ENCODE data around the gene CRYBB3. TPM values are rescaled to one million over a fixed set of nuclear protein-coding genes. Genes with fewer than 3 reads are reported as not detected.

Gene CRYBB3
- total and polyA plus RNA-seq, 9 of the 15 experiments (the other 6 are each of a cell fraction or from before 2014, with no cell fraction given): not detected

DNA sequence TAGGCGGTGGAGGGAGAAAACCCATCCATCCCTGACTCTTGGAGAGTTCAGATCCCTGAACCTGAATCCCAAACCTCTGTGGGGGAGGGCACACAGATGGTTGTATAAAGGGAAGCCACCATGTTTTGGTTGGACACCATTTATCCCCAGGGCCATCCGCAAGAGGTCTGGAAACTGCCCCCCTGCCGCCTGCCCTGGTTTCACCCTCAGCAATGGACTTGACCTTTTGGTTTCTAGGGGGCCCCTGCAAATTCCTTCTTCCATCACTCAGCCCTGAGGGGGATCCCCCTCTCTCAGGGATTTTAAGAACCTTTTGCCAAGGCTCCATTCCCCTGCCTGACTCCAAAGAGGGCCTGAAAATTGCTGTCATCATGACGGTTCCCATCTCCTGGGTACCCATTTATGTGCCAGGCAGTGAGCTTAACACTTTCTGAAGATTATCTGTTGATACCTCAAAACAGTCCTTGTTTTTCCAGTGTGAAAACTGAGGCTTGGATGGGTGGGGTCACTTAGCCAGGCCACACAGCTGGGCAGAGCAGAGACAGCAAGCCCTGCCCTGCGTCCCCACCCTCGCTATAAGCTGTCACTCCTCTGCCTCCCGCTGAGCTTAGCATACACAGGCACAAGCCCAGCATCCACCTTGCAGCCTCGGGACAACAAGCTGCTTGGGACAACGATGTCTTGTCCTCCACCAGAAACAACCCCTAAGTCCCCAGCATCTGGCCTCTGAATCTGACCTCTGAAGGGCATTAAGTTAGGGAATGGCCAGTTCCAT is 33.2 kb upstream of the CRYBB3 start (continued):
- TF ChIP-seq, protein P1, sequence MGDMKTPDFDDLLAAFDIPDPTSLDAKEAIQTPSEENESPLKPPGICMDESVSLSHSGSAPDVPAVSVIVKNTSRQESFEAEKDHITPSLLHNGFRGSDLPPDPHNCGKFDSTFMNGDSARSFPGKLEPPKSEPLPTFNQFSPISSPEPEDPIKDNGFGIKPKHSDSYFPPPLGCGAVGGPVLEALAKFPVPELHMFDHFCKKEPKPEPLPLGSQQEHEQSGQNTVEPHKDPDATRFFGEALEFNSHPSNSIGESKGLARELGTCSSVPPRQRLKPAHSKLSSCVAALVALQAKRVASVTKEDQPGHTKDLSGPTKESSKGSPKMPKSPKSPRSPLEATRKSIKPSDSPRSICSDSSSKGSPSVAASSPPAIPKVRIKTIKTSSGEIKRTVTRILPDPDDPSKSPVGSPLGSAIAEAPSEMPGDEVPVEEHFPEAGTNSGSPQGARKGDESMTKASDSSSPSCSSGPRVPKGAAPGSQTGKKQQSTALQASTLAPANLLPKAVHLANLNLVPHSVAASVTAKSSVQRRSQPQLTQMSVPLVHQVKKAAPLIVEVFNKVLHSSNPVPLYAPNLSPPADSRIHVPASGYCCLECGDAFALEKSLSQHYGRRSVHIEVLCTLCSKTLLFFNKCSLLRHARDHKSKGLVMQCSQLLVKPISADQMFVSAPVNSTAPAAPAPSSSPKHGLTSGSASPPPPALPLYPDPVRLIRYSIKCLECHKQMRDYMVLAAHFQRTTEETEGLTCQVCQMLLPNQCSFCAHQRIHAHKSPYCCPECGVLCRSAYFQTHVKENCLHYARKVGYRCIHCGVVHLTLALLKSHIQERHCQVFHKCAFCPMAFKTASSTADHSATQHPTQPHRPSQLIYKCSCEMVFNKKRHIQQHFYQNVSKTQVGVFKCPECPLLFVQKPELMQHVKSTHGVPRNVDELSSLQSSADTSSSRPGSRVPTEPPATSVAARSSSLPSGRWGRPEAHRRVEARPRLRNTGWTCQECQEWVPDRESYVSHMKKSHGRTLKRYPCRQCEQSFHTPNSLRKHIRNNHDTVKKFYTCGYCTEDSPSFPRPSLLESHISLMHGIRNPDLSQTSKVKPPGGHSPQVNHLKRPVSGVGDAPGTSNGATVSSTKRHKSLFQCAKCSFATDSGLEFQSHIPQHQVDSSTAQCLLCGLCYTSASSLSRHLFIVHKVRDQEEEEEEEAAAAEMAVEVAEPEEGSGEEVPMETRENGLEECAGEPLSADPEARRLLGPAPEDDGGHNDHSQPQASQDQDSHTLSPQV (IDR thresholded peaks at IDR 0.05): no peak
- TF ChIP-seq FOXA1 (IDR thresholded peaks at IDR 0.05; ENCODE audit: borderline replicate concordance) (no peak), FOXA3 (CRISPR knock-in tag; conservative IDR thresholded peaks at IDR 0.05 in 1 of 2, IDR thresholded peaks at IDR 0.05 in 1 of 2) (no peak), POLR3A (IDR thresholded peaks at IDR 0.05; ENCODE audit: borderline replicate concordance, extremely low read depth, insufficient read depth, insufficient read length) (no peak)
- TF ChIP-seq, protein P2, sequence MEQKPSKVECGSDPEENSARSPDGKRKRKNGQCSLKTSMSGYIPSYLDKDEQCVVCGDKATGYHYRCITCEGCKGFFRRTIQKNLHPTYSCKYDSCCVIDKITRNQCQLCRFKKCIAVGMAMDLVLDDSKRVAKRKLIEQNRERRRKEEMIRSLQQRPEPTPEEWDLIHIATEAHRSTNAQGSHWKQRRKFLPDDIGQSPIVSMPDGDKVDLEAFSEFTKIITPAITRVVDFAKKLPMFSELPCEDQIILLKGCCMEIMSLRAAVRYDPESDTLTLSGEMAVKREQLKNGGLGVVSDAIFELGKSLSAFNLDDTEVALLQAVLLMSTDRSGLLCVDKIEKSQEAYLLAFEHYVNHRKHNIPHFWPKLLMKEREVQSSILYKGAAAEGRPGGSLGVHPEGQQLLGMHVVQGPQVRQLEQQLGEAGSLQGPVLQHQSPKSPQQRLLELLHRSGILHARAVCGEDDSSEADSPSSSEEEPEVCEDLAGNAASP (IDR thresholded peaks at IDR 0.05): no peak

Data from K562 (cell line).